Activated CD8-positive, alpha-beta T cell treated with anti-CD3 and anti-CD28 coated beads for 36 hours (primary cell): ENCODE data around the gene NUBPL. TPM values are rescaled to one million over a fixed set of nuclear protein-coding genes. Genes with fewer than 3 reads are reported as not detected.
"Not testable (repeated sequence)": the region's sequence is repeated elsewhere in the genome, so short reads cannot be mapped to it uniquely, and the experiment has no call there.

Experiments
- ATAC-seq: fragments of 200-7000 bp; cut with Tn5 transposase; one replicate; pipeline ENCODE4 v1.10.0; 2021; ENCODE audit warnings: mild to moderate bottlenecking, moderate library complexity
- CTCF ChIA-PET: fragments of 350-600 bp; sonication (Branson Sonifier 250); formaldehyde crosslinking; loops from one replicate; lab custom pipeline; 2021; ENCODE audit warnings: antibody characterized with exemption; lab: Charles Lee
- POLR2A ChIA-PET: fragments of 350-600 bp; sonication (Branson Sonifier 250); formaldehyde crosslinking; loops from one replicate; lab custom pipeline; 2021; ENCODE audit warnings: antibody characterized with exemption; lab: Charles Lee
- DNase-seq: peaks from one replicate; pipeline ENCODE4 v3.0.0-alpha.2; 2020
- H3K27ac Mint-ChIP-seq: one replicate; pipeline ENCODE4 v1.8.0; 2021; ENCODE audit warnings: mild to moderate bottlenecking, mixed read lengths
- H3K27me3 Mint-ChIP-seq: one replicate; pipeline ENCODE4 v1.8.0; 2021; ENCODE audit warnings: mixed read lengths
- H3K36me3 Mint-ChIP-seq: one replicate; pipeline ENCODE4 v1.8.0; 2021; ENCODE audit warnings: low read depth, mixed read lengths
- H3K4me1 Mint-ChIP-seq: one replicate; pipeline ENCODE4 v1.8.0; 2021; ENCODE audit warnings: low read depth, mixed read lengths
- H3K4me3 Mint-ChIP-seq: one replicate; pipeline ENCODE4 v1.8.0; 2021; ENCODE audit warnings: mild to moderate bottlenecking, moderate library complexity, mixed read lengths
- H3K9me3 Mint-ChIP-seq: one replicate; pipeline ENCODE4 v1.8.0; 2021; ENCODE audit warnings: mixed read lengths
- CTCF ChIP-seq: fragments of 200-600 bp; IDR thresholded peaks from one replicate; pipeline ENCODE4 v1.8.0; 2022; ENCODE audit warnings: antibody characterized with exemption, mild to moderate bottlenecking
- intact Hi-C: fragments of 100-400 bp; cut with micrococcal nuclease; formaldehyde crosslinking; loops from one replicate; pipeline ENCODE4 v1.10.0; 2022
- total RNA-seq, 2 experiments: library from RNA; stranded (reverse); gene quantifications; one replicate each; pipeline ENCODE4 v1.2.3, GENCODE V29; 2021

The NUBPL gene
- total RNA-seq, 2 experiments from 2014 or later, result 14.3 to 14.4 TPM

- no peak overlapping the region for H3K4me3 Mint-ChIP-seq
- ATAC-seq (no peak), DNase-seq (no peak)
- peaks cover 4% of the 10 kb centered on the region for H3K9me3 Mint-ChIP-seq
- ChIA-PET POLR2A (no interaction called here), CTCF (no interaction called here)
- H3K4me1 Mint-ChIP-seq, result no peaks in the 10 kb centered on the region
- H3K27ac Mint-ChIP-seq, result no peak overlapping the region
- intact Hi-C loops, result no loop called here
- H3K27me3 Mint-ChIP-seq, result no peaks in the 10 kb centered on the region
- TF ChIP-seq CTCF, result no peak
- peaks cover 24% of the 10 kb centered on the region for H3K36me3 Mint-ChIP-seq
These were observed 35.3 kb downstream of the NUBPL start for GRCh38 chr14:31596342-31597095.

DNA sequence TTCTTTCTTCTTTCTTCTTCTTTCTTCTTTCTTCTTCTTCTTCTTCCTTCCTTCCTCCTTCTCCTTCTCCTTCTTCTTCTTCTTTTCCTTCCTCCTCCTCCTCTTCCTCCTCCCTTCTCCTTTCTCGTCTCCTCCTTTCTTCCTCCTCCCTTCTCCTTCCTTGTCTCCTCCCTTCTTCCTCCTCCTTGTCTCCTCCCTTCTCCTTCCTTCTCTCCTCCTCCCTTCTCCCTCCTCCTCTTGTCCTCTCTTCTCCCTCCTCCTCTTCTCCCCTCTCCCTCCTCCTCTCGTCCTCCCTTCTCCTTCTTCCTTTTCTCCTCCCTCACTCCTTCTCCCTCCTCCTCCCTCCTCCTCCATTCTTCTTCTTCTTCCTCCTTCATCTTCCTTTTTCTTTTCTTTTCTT lies 44.5 kb downstream of the NUBPL start:
- ATAC-seq (no peak), DNase-seq (no peak)
- H3K4me3 Mint-ChIP-seq, result no peak overlapping the region
- H3K27me3 Mint-ChIP-seq, result no peaks in the 10 kb centered on the region
- intact Hi-C loops, result no loop called here
- no peak for TF ChIP-seq CTCF
- CTCF ChIA-PET, result no interaction called here
- H3K4me1 Mint-ChIP-seq, result no peaks in the 10 kb centered on the region
- H3K27ac Mint-ChIP-seq, result no peak overlapping the region
- POLR2A ChIA-PET, result no interaction called here
- peaks cover 10% of the 10 kb centered on the region for H3K9me3 Mint-ChIP-seq
- H3K36me3 Mint-ChIP-seq, result peaks cover 31% of the 10 kb centered on the region

GRCh38 chr14:31611778-31612433 lies 50.7 kb downstream of the NUBPL start:
- intact Hi-C loops, result no loop called here
- no peak overlapping the region for H3K4me3 Mint-ChIP-seq
- H3K27me3 Mint-ChIP-seq, result no peaks in the 10 kb centered on the region
- POLR2A ChIA-PET, result no interaction called here
- no peaks in the 10 kb centered on the region for H3K4me1 Mint-ChIP-seq
- no peak for DNase-seq
- CTCF ChIA-PET, result no interaction called here
- H3K9me3 Mint-ChIP-seq, result peaks cover 39% of the 10 kb centered on the region
- H3K36me3 Mint-ChIP-seq, result peaks cover 32% of the 10 kb centered on the region
- no peak for ATAC-seq
- H3K27ac Mint-ChIP-seq, result no peak overlapping the region
- no peak for TF ChIP-seq CTCF

DNA sequence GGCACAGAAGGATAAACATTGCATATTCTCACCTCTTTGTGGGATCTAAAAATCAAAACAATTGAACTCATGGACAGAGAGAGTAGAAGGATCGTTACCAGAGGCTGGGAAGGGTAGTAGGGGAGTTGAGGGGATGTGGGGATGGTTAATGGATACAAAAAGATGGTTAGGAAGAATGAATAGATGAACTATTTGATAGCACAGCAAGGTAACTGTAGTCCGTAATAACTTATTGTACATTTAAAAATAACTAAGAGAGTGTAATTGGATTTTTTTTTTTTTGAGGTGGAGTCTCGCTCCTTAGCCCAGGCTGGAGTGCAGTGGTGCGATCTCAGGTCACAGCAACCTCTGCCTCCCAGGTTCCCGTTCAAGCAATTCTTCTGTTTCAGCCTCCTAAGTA lies 52.0 kb downstream of the NUBPL start:
- H3K4me3 Mint-ChIP-seq, result no peak overlapping the region
- ATAC-seq, result no peak
- no peak overlapping the region for H3K27ac Mint-ChIP-seq
- intact Hi-C loops, result no loop called here
- DNase-seq, result no peak
- ChIA-PET POLR2A (no interaction called here), CTCF (no interaction called here)
- H3K9me3 Mint-ChIP-seq, result peaks cover 51% of the 10 kb centered on the region
- no peak for TF ChIP-seq CTCF
- peaks cover 28% of the 10 kb centered on the region for H3K36me3 Mint-ChIP-seq
- H3K27me3 Mint-ChIP-seq, result no peaks in the 10 kb centered on the region
- peaks cover 2% of the 10 kb centered on the region for H3K4me1 Mint-ChIP-seq

- ATAC-seq, H3K4me3 Mint-ChIP-seq, POLR2A ChIA-PET, H3K27ac Mint-ChIP-seq, H3K27me3 Mint-ChIP-seq, CTCF ChIA-PET, DNase-seq, H3K4me1 Mint-ChIP-seq, intact Hi-C loops: not testable (repeated sequence)
- peaks cover 61% of the 10 kb centered on the region for H3K9me3 Mint-ChIP-seq
- peaks cover 71% of the 10 kb centered on the region for H3K36me3 Mint-ChIP-seq
These were observed 57.7 kb downstream of the NUBPL start for GRCh38 chr14:31618884-31619283.
